Ovary (tissue), 3 donors: Measurements from ENCODE around the gene SORCS2.

Experiments
- EP300 ChIP-seq: sonication (generic); formaldehyde crosslinking; IDR thresholded peaks from one replicate; pipeline ENCODE4 v1.6.1; 2017; ENCODE audit warnings: antibody characterized with exemption
- POLR2A ChIP-seq: fragments of 450-650 bp; IDR thresholded peaks from one replicate; pipeline ENCODE4 v1.6.1; 2017; ENCODE audit warnings: antibody characterized with exemption, mild to moderate bottlenecking, moderate library complexity
- TF ChIP-seq, protein P1 (sequence below), 3 donors: fragments of 450-650 bp in 2 of 3; fragments of 200-600 bp in 1 of 3; IDR thresholded peaks; one replicate each; pipeline versions ENCODE4 v1.5.1 to v1.8.0; 2016 to 2022; ENCODE audit warnings: antibody characterized with exemption in 3 of 3, mild to moderate bottlenecking in 1 of 3
- donor health status: DM: no; HTN: no; CAD: no.

DNA sequence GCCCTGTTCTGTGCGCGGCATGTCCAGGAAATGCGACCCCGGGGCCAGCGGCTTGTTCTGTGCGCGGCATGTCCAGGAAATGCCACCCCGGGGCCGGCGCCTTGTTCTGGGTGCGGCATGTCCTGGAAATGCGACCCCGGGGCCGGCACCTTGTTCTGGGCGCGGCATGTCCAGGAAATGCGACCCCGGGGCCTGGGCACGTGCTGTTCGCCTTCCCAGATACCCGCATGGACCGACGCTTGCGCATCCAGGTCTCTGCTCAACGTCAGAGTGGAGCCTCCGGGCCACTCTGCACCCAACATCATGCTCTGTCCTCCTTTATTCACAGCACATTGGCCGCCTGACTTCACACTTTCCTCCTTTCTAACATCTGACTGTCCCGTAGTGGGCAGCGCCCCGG is 318.2 kb downstream of the SORCS2 start:
- no peak for TF ChIP-seq POLR2A
- TF ChIP-seq, protein P1, sequence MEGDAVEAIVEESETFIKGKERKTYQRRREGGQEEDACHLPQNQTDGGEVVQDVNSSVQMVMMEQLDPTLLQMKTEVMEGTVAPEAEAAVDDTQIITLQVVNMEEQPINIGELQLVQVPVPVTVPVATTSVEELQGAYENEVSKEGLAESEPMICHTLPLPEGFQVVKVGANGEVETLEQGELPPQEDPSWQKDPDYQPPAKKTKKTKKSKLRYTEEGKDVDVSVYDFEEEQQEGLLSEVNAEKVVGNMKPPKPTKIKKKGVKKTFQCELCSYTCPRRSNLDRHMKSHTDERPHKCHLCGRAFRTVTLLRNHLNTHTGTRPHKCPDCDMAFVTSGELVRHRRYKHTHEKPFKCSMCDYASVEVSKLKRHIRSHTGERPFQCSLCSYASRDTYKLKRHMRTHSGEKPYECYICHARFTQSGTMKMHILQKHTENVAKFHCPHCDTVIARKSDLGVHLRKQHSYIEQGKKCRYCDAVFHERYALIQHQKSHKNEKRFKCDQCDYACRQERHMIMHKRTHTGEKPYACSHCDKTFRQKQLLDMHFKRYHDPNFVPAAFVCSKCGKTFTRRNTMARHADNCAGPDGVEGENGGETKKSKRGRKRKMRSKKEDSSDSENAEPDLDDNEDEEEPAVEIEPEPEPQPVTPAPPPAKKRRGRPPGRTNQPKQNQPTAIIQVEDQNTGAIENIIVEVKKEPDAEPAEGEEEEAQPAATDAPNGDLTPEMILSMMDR (IDR thresholded peaks at IDR 0.05) = no peak
- no peak for TF ChIP-seq EP300
